ENCODE measurements around the gene ARFGAP2. TPM values are rescaled to one million over a fixed set of nuclear protein-coding genes. Genes with fewer than 3 reads are reported as not detected.

ARFGAP2 gene
- total and polyA plus RNA-seq, 2 donors (not counting 3 experiments of a cell fraction or from before 2014, with no cell fraction given), result 78.9 to 108 TPM

DNA sequence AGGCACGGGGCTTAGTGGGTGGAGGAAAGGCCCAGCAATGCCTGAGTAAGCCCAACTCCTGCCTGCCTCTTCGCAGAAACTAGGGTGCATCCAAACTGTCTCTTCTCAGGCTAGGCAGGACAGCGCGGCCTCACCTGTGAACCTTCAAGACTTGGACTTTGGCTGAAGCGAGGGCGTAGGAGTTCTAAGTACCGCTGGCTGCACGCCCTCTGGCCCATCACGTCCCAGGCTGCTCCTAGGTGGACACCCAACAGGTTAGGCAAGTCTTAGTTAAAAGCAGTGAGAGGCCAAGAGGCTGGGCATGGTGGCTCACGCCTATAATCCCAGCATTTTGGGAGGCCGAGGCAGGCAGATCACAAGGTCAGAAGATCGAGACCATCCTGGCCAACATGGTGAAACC lies 36.3 kb upstream of the ARFGAP2 start:
- intact Hi-C loops (cut with micrococcal nuclease), result loop anchor here (5.0 kb wide), 1 partner anchor 1091 kb away; the partner anchor contains the start of gene PHF21A
- Histone ChIP-seq H3K27me3 (ENCODE audit: control insufficient read depth in 2 of 2, insufficient read depth in 2 of 2, low read length in 2 of 2) (no peaks in the 10 kb centered on the region), H3K4me2 (ENCODE audit: insufficient read depth, low read length) (no peak overlapping the region), H3K4me3 (replicated peaks in 1 of 3; ENCODE audit: insufficient read depth in 1 of 3, low read depth in 1 of 3, low read length in 3 of 3) (no peak overlapping the region), H4K20me1 (replicated peaks; ENCODE audit: control insufficient read depth, extremely low read depth, insufficient read depth, low read length) (no peaks in the 10 kb centered on the region), H3K9me3 (replicated peaks; ENCODE audit: control insufficient read depth, insufficient read depth, low read length) (no peaks in the 10 kb centered on the region), H3K4me1 (ENCODE audit: control insufficient read depth, extremely low read depth, insufficient read depth, low read length) (peaks cover 14% of the 10 kb centered on the region), H3K36me3 (ENCODE audit: control insufficient read depth in 2 of 2, extremely low read depth in 1 of 2, insufficient read depth in 2 of 2, low read length in 2 of 2) (no peaks in the 10 kb centered on the region), H2AFZ (ENCODE audit: low read depth, low read length) (no peak overlapping the region), H3K27ac (ENCODE audit: insufficient read depth, low read depth, low read length) (no peak overlapping the region), H3K9me1 (replicated peaks; ENCODE audit: control insufficient read depth, extremely low read depth, insufficient read depth, low read length) (no peaks in the 10 kb centered on the region), H3K9ac (replicated peaks; ENCODE audit: extremely low read depth, insufficient read depth, low read length) (no peak overlapping the region), H3K79me2 (ENCODE audit: control insufficient read depth, insufficient read depth, low read length) (peaks cover 24% of the 10 kb centered on the region)
- no peak for DNase-seq (ENCODE audit: low read depth, low spot score)
- dilution Hi-C loops (cut with MboI; ENCODE audit: extremely low pct_ligation_motif_present, low sequenced_read_pairs), result no loop called here
- no peak for FAIRE-seq
- POLR2A ChIA-PET, result no interaction called here
- CTCF ChIA-PET, result interaction anchor here (0.9 kb wide), 1 partner anchor 51 kb away, joined by 3 read pairs; no protein-coding TSS in a partner anchor
- TF ChIP-seq GATA2 (IDR thresholded peaks at IDR 0.05; ENCODE audit: insufficient read depth, insufficient read length, low read depth, low read length) (no peak), POLR2AphosphoS5 (IDR thresholded peaks at IDR 0.05; ENCODE audit: insufficient read depth, low read depth, low read length) (no peak), FOS (IDR thresholded peaks at IDR 0.05; ENCODE audit: borderline replicate concordance, insufficient read depth, low read length) (no peak), JUN (IDR thresholded peaks at IDR 0.05; ENCODE audit: borderline replicate concordance, insufficient read depth, insufficient read length, low read depth) (no peak), EZH2 (IDR thresholded peaks at IDR 0.05; ENCODE audit: borderline replicate concordance, low read depth, low read length, severe bottlenecking) (no peak), POLR2A (IDR thresholded peaks at IDR 0.05; ENCODE audit: low read depth, low read length) (no peak), MYC (IDR thresholded peaks at IDR 0.05; ENCODE audit: low read depth, low read length) (no peak)
- TF ChIP-seq, protein P1, sequence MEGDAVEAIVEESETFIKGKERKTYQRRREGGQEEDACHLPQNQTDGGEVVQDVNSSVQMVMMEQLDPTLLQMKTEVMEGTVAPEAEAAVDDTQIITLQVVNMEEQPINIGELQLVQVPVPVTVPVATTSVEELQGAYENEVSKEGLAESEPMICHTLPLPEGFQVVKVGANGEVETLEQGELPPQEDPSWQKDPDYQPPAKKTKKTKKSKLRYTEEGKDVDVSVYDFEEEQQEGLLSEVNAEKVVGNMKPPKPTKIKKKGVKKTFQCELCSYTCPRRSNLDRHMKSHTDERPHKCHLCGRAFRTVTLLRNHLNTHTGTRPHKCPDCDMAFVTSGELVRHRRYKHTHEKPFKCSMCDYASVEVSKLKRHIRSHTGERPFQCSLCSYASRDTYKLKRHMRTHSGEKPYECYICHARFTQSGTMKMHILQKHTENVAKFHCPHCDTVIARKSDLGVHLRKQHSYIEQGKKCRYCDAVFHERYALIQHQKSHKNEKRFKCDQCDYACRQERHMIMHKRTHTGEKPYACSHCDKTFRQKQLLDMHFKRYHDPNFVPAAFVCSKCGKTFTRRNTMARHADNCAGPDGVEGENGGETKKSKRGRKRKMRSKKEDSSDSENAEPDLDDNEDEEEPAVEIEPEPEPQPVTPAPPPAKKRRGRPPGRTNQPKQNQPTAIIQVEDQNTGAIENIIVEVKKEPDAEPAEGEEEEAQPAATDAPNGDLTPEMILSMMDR (IDR thresholded peaks at IDR 0.05; ENCODE audit: extremely low read depth in 1 of 2, insufficient read depth in 1 of 2, low read depth in 1 of 2, low read length in 2 of 2), result no peak
- TF ChIP-seq, protein P2, sequence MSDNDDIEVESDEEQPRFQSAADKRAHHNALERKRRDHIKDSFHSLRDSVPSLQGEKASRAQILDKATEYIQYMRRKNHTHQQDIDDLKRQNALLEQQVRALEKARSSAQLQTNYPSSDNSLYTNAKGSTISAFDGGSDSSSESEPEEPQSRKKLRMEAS (IDR thresholded peaks at IDR 0.05; ENCODE audit: insufficient read depth, insufficient read length), result no peak
- BruUV-seq (replicated peaks), result no TSS peak
